ENCODE measurements around the gene RLF.

DNA sequence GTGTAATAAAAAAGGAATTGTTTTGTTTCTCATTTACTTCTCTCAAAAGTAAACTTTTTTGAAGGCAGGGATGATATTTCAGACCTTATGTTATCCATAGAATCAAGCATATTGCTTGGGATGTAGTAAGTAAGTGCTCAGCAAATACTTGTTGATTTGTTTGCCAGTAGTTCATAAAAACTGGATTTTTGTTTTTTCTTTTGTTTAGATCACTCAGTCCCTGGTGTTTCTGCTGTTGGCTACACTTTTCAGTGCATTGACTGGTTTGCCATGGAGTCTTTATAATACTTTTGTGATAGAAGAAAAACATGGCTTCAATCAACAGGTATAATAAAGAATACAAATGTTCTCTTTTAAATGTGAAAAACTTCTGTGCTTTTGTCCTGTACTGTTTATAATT, 107.0 kb downstream of the RLF start:
- no peak for TF ChIP-seq HOXB13 (CRISPR knock-in tag; IDR thresholded peaks at IDR 0.05; ENCODE audit: low read depth)
- TF ChIP-seq, protein P1, sequence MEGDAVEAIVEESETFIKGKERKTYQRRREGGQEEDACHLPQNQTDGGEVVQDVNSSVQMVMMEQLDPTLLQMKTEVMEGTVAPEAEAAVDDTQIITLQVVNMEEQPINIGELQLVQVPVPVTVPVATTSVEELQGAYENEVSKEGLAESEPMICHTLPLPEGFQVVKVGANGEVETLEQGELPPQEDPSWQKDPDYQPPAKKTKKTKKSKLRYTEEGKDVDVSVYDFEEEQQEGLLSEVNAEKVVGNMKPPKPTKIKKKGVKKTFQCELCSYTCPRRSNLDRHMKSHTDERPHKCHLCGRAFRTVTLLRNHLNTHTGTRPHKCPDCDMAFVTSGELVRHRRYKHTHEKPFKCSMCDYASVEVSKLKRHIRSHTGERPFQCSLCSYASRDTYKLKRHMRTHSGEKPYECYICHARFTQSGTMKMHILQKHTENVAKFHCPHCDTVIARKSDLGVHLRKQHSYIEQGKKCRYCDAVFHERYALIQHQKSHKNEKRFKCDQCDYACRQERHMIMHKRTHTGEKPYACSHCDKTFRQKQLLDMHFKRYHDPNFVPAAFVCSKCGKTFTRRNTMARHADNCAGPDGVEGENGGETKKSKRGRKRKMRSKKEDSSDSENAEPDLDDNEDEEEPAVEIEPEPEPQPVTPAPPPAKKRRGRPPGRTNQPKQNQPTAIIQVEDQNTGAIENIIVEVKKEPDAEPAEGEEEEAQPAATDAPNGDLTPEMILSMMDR (IDR thresholded peaks at IDR 0.05), result no peak
- no peak for TF ChIP-seq MAFK (IDR thresholded peaks at IDR 0.05; ENCODE audit: partially characterized antibody)
- TF ChIP-seq, protein P2, sequence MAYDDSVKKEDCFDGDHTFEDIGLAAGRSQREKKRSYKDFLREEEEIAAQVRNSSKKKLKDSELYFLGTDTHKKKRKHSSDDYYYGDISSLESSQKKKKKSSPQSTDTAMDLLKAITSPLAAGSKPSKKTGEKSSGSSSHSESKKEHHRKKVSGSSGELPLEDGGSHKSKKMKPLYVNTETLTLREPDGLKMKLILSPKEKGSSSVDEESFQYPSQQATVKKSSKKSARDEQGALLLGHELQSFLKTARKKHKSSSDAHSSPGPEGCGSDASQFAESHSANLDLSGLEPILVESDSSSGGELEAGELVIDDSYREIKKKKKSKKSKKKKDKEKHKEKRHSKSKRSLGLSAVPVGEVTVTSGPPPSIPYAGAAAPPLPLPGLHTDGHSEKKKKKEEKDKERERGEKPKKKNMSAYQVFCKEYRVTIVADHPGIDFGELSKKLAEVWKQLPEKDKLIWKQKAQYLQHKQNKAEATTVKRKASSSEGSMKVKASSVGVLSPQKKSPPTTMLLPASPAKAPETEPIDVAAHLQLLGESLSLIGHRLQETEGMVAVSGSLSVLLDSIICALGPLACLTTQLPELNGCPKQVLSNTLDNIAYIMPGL (CRISPR knock-in tag; IDR thresholded peaks at IDR 0.05; ENCODE audit: borderline replicate concordance), result no peak
- no peak for TF ChIP-seq CHD2 (IDR thresholded peaks at IDR 0.05; ENCODE audit: low read length, partially characterized antibody)
- TF ChIP-seq, protein P3, sequence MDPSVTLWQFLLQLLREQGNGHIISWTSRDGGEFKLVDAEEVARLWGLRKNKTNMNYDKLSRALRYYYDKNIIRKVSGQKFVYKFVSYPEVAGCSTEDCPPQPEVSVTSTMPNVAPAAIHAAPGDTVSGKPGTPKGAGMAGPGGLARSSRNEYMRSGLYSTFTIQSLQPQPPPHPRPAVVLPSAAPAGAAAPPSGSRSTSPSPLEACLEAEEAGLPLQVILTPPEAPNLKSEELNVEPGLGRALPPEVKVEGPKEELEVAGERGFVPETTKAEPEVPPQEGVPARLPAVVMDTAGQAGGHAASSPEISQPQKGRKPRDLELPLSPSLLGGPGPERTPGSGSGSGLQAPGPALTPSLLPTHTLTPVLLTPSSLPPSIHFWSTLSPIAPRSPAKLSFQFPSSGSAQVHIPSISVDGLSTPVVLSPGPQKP (IDR thresholded peaks at IDR 0.05; ENCODE audit: low read depth, low read length), result no peak
- TF ChIP-seq, protein P4, sequence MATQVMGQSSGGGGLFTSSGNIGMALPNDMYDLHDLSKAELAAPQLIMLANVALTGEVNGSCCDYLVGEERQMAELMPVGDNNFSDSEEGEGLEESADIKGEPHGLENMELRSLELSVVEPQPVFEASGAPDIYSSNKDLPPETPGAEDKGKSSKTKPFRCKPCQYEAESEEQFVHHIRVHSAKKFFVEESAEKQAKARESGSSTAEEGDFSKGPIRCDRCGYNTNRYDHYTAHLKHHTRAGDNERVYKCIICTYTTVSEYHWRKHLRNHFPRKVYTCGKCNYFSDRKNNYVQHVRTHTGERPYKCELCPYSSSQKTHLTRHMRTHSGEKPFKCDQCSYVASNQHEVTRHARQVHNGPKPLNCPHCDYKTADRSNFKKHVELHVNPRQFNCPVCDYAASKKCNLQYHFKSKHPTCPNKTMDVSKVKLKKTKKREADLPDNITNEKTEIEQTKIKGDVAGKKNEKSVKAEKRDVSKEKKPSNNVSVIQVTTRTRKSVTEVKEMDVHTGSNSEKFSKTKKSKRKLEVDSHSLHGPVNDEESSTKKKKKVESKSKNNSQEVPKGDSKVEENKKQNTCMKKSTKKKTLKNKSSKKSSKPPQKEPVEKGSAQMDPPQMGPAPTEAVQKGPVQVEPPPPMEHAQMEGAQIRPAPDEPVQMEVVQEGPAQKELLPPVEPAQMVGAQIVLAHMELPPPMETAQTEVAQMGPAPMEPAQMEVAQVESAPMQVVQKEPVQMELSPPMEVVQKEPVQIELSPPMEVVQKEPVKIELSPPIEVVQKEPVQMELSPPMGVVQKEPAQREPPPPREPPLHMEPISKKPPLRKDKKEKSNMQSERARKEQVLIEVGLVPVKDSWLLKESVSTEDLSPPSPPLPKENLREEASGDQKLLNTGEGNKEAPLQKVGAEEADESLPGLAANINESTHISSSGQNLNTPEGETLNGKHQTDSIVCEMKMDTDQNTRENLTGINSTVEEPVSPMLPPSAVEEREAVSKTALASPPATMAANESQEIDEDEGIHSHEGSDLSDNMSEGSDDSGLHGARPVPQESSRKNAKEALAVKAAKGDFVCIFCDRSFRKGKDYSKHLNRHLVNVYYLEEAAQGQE (IDR thresholded peaks at IDR 0.05), result no peak
